Measurements from ENCODE around the gene TMEM43.

Gene TMEM43

DNA sequence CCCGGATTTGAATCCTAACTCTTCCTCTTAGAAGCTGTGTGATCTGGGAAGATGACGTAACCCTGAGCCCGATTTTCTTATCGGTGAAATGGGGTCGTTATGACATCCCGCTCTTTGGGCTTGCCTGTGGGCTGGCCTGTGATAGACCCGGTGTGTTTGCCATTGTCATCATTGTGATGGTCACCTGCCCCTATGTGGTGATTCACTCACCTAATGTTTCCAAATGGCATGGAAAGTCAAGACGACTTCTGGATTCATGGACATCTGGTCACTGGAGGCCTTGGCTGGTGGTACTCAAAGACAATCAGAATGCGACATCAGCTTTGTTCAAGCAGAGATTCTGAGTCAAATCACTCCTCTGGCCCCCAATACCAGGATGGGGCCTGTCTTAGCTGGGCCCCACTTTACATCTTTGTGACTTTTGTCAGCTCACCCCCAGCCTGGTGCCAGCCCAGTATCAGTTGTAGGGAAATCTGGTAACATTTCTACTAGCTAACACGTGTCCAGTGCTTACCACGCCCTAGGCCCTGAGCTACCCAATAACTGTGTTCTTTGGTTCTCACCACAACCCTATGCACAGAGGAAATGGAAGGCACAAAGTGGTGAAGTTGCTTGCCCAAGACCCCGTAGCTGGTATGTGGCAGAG is 2.8 kb downstream of the TMEM43 start:
- no peak overlapping the region for H3K4me3 ChIP-seq (replicated peaks; ENCODE audit: insufficient read depth, low read length)
- TF ChIP-seq, protein P1, sequence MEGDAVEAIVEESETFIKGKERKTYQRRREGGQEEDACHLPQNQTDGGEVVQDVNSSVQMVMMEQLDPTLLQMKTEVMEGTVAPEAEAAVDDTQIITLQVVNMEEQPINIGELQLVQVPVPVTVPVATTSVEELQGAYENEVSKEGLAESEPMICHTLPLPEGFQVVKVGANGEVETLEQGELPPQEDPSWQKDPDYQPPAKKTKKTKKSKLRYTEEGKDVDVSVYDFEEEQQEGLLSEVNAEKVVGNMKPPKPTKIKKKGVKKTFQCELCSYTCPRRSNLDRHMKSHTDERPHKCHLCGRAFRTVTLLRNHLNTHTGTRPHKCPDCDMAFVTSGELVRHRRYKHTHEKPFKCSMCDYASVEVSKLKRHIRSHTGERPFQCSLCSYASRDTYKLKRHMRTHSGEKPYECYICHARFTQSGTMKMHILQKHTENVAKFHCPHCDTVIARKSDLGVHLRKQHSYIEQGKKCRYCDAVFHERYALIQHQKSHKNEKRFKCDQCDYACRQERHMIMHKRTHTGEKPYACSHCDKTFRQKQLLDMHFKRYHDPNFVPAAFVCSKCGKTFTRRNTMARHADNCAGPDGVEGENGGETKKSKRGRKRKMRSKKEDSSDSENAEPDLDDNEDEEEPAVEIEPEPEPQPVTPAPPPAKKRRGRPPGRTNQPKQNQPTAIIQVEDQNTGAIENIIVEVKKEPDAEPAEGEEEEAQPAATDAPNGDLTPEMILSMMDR (IDR thresholded peaks at IDR 0.05; ENCODE audit: insufficient read depth, low read length), result no peak
- no peak for TF ChIP-seq GABPA (IDR thresholded peaks at IDR 0.05; ENCODE audit: low read depth)
- no peak for TF ChIP-seq SPI1 (IDR thresholded peaks at IDR 0.05; ENCODE audit: borderline replicate concordance, low read depth)
- TF ChIP-seq POLR2AphosphoS5 (IDR thresholded peaks at IDR 0.05; ENCODE audit: low read depth), result no peak
- TF ChIP-seq, protein P2, sequence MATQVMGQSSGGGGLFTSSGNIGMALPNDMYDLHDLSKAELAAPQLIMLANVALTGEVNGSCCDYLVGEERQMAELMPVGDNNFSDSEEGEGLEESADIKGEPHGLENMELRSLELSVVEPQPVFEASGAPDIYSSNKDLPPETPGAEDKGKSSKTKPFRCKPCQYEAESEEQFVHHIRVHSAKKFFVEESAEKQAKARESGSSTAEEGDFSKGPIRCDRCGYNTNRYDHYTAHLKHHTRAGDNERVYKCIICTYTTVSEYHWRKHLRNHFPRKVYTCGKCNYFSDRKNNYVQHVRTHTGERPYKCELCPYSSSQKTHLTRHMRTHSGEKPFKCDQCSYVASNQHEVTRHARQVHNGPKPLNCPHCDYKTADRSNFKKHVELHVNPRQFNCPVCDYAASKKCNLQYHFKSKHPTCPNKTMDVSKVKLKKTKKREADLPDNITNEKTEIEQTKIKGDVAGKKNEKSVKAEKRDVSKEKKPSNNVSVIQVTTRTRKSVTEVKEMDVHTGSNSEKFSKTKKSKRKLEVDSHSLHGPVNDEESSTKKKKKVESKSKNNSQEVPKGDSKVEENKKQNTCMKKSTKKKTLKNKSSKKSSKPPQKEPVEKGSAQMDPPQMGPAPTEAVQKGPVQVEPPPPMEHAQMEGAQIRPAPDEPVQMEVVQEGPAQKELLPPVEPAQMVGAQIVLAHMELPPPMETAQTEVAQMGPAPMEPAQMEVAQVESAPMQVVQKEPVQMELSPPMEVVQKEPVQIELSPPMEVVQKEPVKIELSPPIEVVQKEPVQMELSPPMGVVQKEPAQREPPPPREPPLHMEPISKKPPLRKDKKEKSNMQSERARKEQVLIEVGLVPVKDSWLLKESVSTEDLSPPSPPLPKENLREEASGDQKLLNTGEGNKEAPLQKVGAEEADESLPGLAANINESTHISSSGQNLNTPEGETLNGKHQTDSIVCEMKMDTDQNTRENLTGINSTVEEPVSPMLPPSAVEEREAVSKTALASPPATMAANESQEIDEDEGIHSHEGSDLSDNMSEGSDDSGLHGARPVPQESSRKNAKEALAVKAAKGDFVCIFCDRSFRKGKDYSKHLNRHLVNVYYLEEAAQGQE (IDR thresholded peaks at IDR 0.05; ENCODE audit: insufficient replicate concordance, low read depth), result no peak
- DNase-seq (ENCODE audit: low read depth in 1 of 2, low spot score in 1 of 2), result no peak
- H3K27me3 ChIP-seq (ENCODE audit: insufficient read depth, poor library complexity, severe bottlenecking), result no peaks in the 10 kb centered on the region
- H3K27ac ChIP-seq (replicated peaks), result no peak overlapping the region

DNA sequence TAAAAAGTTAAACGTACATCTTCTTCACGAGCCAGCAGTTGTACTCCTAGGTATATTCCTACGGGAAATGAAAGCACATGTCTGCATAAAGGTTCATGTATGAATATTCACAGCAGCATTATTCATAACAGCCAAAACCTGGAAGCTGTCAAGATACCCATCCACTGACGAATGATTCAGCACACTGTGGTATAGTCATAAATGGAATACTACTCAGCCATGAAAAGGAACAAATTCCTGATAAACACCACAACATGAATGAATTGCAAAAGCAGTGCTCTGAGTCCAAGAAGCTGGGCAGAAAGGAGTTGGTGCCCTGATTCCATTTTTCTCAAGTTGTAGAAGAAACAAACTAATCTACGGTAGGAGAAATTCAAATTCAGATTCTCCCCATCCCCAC is 3.9 kb downstream of the TMEM43 start:
- DNase-seq (ENCODE audit: low read depth in 1 of 2, low spot score in 1 of 2), result no peak
- H3K4me3 ChIP-seq (replicated peaks; ENCODE audit: insufficient read depth, low read length), result no peak overlapping the region
- TF ChIP-seq GABPA (IDR thresholded peaks at IDR 0.05; ENCODE audit: low read depth), result no peak
- TF ChIP-seq, protein P2 (IDR thresholded peaks at IDR 0.05; ENCODE audit: insufficient replicate concordance, low read depth), result no peak
- no peak for TF ChIP-seq SPI1 (IDR thresholded peaks at IDR 0.05; ENCODE audit: borderline replicate concordance, low read depth)
- TF ChIP-seq, protein P1 (IDR thresholded peaks at IDR 0.05; ENCODE audit: insufficient read depth, low read length), result no peak
- TF ChIP-seq POLR2AphosphoS5 (IDR thresholded peaks at IDR 0.05; ENCODE audit: low read depth), result no peak
- H3K27me3 ChIP-seq (ENCODE audit: insufficient read depth, poor library complexity, severe bottlenecking), result no peaks in the 10 kb centered on the region
- H3K27ac ChIP-seq (replicated peaks), result no peak overlapping the region

DNA sequence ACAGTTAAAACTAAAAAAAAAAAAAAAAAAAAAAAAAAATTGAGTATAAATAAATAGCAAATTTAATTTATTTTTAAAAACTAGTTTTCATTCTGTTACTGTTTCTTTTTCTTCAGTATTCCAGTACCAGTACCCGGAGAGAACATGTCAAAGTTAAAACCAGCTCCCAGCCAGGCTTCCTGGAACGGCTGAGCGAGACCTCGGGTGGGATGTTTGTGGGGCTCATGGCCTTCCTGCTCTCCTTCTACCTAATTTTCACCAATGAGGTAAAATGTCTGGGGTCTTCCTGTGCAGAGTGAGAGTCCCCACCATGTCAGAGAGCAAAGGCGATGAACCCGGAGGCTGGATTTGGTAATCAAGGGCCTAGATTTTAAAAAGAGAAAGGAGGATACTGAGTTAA is 4.4 kb downstream of the TMEM43 start:
- H3K27me3 ChIP-seq (ENCODE audit: insufficient read depth, poor library complexity, severe bottlenecking), result no peaks in the 10 kb centered on the region
- DNase-seq (ENCODE audit: low read depth in 1 of 2, low spot score in 1 of 2), result no peak
- TF ChIP-seq GABPA (IDR thresholded peaks at IDR 0.05; ENCODE audit: low read depth) (no peak), POLR2AphosphoS5 (IDR thresholded peaks at IDR 0.05; ENCODE audit: low read depth) (no peak), SPI1 (IDR thresholded peaks at IDR 0.05; ENCODE audit: borderline replicate concordance, low read depth) (no peak)
- TF ChIP-seq, protein P2 (IDR thresholded peaks at IDR 0.05; ENCODE audit: insufficient replicate concordance, low read depth), result no peak
- TF ChIP-seq, protein P1 (IDR thresholded peaks at IDR 0.05; ENCODE audit: insufficient read depth, low read length), result no peak
- no peak overlapping the region for H3K4me3 ChIP-seq (replicated peaks; ENCODE audit: insufficient read depth, low read length)
- H3K27ac ChIP-seq (replicated peaks), result no peak overlapping the region

All from HL-60 (cell line).